Measurements from ENCODE around the gene PEX11B. TPM values are rescaled to one million over a fixed set of nuclear protein-coding genes. Genes with fewer than 3 reads are reported as not detected.

Gene PEX11B
- total RNA-seq, 4 donors from 2014 or later = 8.8 to 38.9 (median 27.0) TPM

- 73 to 89% methylated on average over 3 to 12 of the region's 12 CpGs for WGBS, 2 donors (ENCODE audit: low coverage in 1 of 2)
- intact Hi-C loops (cut with DNase I; ENCODE audit: low total_unique reads) = no loop called here
- DNase-seq = no peak
Measured at GRCh38 chr1:145901312-145902021, 17.1 kb downstream of the PEX11B start.

GRCh38 chr1:145898756-145899155, 19.8 kb downstream of the PEX11B start:
- Histone ChIP-seq H3K36me3 (no peaks in the 10 kb centered on the region), H3K4me3 (no peak overlapping the region), H3K27ac (no peak overlapping the region), H3K27me3 (no peaks in the 10 kb centered on the region), H3K9me3 (no peaks in the 10 kb centered on the region), H3K4me1 (no peaks in the 10 kb centered on the region)
- intact Hi-C loops (cut with DNase I; ENCODE audit: low total_unique reads) = no loop called here
- no peak for TF ChIP-seq POLR2A (IDR thresholded peaks at IDR 0.05)
- no peak for TF ChIP-seq CTCF (IDR thresholded peaks at IDR 0.05)
- no peak for TF ChIP-seq EP300 (IDR thresholded peaks at IDR 0.05; ENCODE audit: low read depth)
- TF ChIP-seq POLR2AphosphoS5 (IDR thresholded peaks at IDR 0.05) = no peak
- no peak for DNase-seq
- in situ Hi-C loops (cut with MboI; ENCODE audit: low pct_ligation_motif_present in 1 of 4, low pct_unique_long_range_greater_than_20kb in 1 of 4, low sequenced_read_pairs in 3 of 4) = loop anchor here in 1 of 4 donors (25.0 kb wide), 1 partner anchor 114 kb away; the partner anchor contains the start of gene HJV
- 88% methylated on average over 5 of the region's 5 CpGs; no CpG with 5 or more reads in 1 of the 2 donors for WGBS, 2 donors (ENCODE audit: low coverage in 1 of 2)

More at GRCh38 chr1:145901312-145902021, 17.1 kb downstream of the PEX11B start:
- Histone ChIP-seq H3K4me1 (no peaks in the 10 kb centered on the region), H3K27me3 (no peaks in the 10 kb centered on the region), H3K4me3 (no peak overlapping the region), H3K9me3 (no peaks in the 10 kb centered on the region), H3K27ac (no peak overlapping the region), H3K36me3 (no peaks in the 10 kb centered on the region)
- TF ChIP-seq CTCF (IDR thresholded peaks at IDR 0.05) = no peak
- TF ChIP-seq POLR2A (IDR thresholded peaks at IDR 0.05) = no peak
- no peak for TF ChIP-seq EP300 (IDR thresholded peaks at IDR 0.05; ENCODE audit: low read depth)
- no peak for TF ChIP-seq POLR2AphosphoS5 (IDR thresholded peaks at IDR 0.05)
- in situ Hi-C loops (cut with MboI; ENCODE audit: low pct_ligation_motif_present in 1 of 4, low pct_unique_long_range_greater_than_20kb in 1 of 4, low sequenced_read_pairs in 3 of 4) = no loop called here

GRCh38 chr1:145897969-145898368, 20.5 kb downstream of the PEX11B start:
- no peak for DNase-seq
- in situ Hi-C loops (cut with MboI; ENCODE audit: low pct_ligation_motif_present in 1 of 4, low pct_unique_long_range_greater_than_20kb in 1 of 4, low sequenced_read_pairs in 3 of 4) (loop anchor here in 1 of 4 donors (25.0 kb wide), 1 partner anchor 114 kb away; the partner anchor contains the start of gene HJV), intact Hi-C loops (cut with DNase I; ENCODE audit: low total_unique reads) (no loop called here)
- H3K27me3 ChIP-seq = no peaks in the 10 kb centered on the region
- 85 to 86% methylated on average over 1 of the region's 1 CpG for WGBS, 2 donors (ENCODE audit: low coverage in 1 of 2)
- no peak for TF ChIP-seq POLR2A (IDR thresholded peaks at IDR 0.05)
- TF ChIP-seq EP300 (IDR thresholded peaks at IDR 0.05; ENCODE audit: low read depth) = no peak
- no peak for TF ChIP-seq POLR2AphosphoS5 (IDR thresholded peaks at IDR 0.05)
- no peak for TF ChIP-seq CTCF (IDR thresholded peaks at IDR 0.05)
- no peak overlapping the region for H3K27ac ChIP-seq
- H3K4me1 ChIP-seq = peaks cover 0 to 1% (median under 1%) of the 10 kb centered on the region in 4 donors
- H3K9me3 ChIP-seq = no peaks in the 10 kb centered on the region
- H3K36me3 ChIP-seq = no peaks in the 10 kb centered on the region
- H3K4me3 ChIP-seq = no peak overlapping the region

DNA sequence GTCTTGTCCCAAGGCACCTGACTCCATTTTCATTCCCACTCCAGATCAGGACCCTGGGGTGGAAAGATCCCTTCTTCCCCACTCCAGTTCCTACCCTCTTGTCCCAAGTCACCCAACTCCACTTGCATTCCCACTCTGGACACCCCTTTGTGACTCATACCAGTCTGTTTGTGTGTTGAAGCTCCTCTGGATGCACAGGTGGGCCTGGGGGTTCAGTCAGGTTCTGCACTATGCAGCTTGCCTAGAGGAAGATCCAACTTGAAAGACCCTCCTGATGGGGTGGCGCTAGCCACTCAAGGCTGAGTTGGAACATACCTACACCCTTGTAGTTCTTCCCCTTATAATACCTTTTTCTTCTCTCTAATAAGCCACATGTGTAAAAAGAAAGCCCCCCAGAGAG, 23.0 kb downstream of the PEX11B start:
- Histone ChIP-seq H3K4me3 (no peak overlapping the region), H3K4me1 (peaks cover 14 to 24% (median 19%) of the 10 kb centered on the region in 4 donors), H3K36me3 (no peaks in the 10 kb centered on the region), H3K27me3 (no peaks in the 10 kb centered on the region), H3K27ac (no peak overlapping the region), H3K9me3 (no peaks in the 10 kb centered on the region)
- in situ Hi-C loops (cut with MboI; ENCODE audit: low pct_ligation_motif_present in 1 of 4, low pct_unique_long_range_greater_than_20kb in 1 of 4, low sequenced_read_pairs in 3 of 4) = loop anchor here in 1 of 4 donors (25.0 kb wide), 1 partner anchor 117 kb away; the partner anchor contains the start of gene HJV
- intact Hi-C loops (cut with DNase I; ENCODE audit: low total_unique reads) = no loop called here
- TF ChIP-seq EP300 (IDR thresholded peaks at IDR 0.05; ENCODE audit: low read depth) (no peak), CTCF (IDR thresholded peaks at IDR 0.05) (no peak), POLR2A (IDR thresholded peaks at IDR 0.05) (no peak), POLR2AphosphoS5 (IDR thresholded peaks at IDR 0.05) (no peak)
- DNase-seq = no peak
- 92% methylated on average over 1 of the region's 1 CpG; no CpG with 5 or more reads in 1 of the 2 donors for WGBS, 2 donors (ENCODE audit: low coverage in 1 of 2)

All from transverse colon (tissue), 4 donors.